Hematopoietic multipotent progenitor cell treated with erythropoietin and hydrocortisone succinate and interleukin-3 and kit ligand, for 15 days (in vitro differentiated cells): Measurements from ENCODE around the gene ALDH2.
"Not testable (repeated sequence)": the region's sequence is repeated elsewhere in the genome, so short reads cannot be mapped to it uniquely, and the experiment has no call there.

ENCODE experiments used
- DNase-seq: peaks from one replicate; pipeline ENCODE4 v3.0.0-alpha.2; 2015; ENCODE audit warnings: low spot score

The ALDH2 gene

GRCh38 chr12:111789779-111790178 is 23.0 kb downstream of the ALDH2 start:
- peak; percentile 31 for DNase-seq

- no peak for DNase-seq
Measured at GRCh38 chr12:111791507-111791906, 24.8 kb downstream of the ALDH2 start.

DNA sequence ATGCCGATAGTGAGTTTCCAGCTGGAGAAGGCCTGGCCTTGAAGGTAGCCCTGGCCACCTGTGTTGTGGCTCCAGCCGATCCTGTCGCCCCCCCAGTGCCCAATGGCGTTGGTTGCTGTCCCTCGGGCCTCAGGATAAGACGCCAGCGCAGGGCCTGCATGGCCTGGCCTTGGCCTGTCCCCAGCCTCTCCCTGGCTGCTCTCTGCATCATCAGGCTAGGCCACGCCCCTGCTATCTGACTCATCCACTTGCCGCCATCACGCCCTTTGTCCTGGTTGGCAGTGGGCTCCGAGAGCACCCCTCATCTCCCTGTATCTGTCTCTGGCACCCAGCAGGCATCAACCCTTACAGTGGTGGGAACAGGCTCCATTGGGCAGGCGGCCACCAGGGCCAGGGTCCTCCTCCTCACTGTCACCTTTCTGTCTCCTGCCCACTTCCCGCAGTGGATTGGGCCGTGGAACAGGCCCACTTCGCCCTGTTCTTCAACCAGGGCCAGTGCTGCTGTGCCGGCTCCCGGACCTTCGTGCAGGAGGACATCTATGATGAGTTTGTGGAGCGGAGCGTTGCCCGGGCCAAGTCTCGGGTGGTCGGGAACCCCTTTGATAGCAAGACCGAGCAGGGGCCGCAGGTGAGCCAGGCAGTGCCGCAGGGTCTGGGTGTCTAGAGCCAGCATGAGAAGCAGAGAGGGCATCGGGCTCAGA is 25.6 kb downstream of the ALDH2 start:
- peak; percentile 78 for DNase-seq

DNA sequence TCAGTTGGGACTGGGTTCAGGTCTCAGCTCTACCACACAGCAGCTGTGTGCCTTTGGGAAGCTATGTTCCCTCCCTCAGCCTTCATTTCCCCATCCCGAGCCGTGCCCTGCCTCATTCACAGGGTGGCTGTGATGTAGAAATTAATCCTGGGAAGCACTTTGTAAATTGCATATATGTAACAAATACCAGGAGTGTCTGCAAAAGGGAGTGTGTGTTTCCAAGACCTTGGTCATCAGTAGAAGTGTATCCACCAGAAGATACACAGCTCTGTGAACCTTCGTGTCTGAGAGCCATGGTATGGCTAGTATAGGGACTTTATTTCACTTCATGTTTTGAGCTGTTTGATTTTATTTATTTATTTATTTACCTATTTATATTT is 26.1 kb downstream of the ALDH2 start:
- DNase-seq: no peak

- no peak for DNase-seq
Measured at GRCh38 chr12:111798182-111798581, 31.4 kb downstream of the ALDH2 start.

DNA sequence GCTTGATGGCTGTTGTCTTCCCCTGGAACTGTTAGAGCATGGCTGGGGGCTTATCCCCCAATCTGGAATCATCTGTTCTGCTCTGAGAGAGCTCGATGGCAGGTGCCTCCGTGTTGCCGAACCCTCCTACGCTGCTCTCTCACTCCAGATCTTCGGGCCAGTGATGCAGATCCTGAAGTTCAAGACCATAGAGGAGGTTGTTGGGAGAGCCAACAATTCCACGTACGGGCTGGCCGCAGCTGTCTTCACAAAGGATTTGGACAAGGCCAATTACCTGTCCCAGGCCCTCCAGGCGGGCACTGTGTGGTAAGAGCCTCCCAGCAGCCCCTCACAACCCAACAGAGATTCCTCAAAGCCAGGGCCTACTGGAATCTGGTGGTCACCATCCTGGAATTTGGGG is 33.0 kb downstream of the ALDH2 start:
- DNase-seq: no peak

- no peak for DNase-seq
Measured at GRCh38 chr12:111803038-111803626, 36.4 kb downstream of the ALDH2 start.

DNA sequence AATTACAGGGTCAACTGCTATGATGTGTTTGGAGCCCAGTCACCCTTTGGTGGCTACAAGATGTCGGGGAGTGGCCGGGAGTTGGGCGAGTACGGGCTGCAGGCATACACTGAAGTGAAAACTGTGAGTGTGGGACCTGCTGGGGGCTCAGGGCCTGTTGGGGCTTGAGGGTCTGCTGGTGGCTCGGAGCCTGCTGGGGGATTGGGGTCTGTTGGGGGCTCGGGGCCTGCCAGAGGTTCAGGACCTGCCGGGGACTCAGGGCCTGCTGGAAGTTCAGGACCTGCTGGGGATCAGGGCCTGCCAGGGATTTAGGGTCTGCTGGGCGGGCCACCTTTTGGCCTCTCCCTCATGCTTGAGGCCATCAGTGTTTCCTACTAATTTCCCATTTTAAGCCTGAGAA is 37.1 kb downstream of the ALDH2 start:
- DNase-seq: no peak

- no peak for DNase-seq
Measured at GRCh38 chr12:111806304-111806703, 39.6 kb downstream of the ALDH2 start.

GRCh38 chr12:111807232-111807631 is 40.5 kb downstream of the ALDH2 start:
- DNase-seq: no peak

- DNase-seq: peak; percentile 83
Measured at GRCh38 chr12:111812881-111813741, 46.4 kb downstream of the ALDH2 start.

GRCh38 chr12:111816065-111816615 is 49.4 kb downstream of the ALDH2 start:
- no peak for DNase-seq

GRCh38 chr12:111816898-111817297 is 50.2 kb downstream of the ALDH2 start:
- not testable (repeated sequence) for DNase-seq

DNA sequence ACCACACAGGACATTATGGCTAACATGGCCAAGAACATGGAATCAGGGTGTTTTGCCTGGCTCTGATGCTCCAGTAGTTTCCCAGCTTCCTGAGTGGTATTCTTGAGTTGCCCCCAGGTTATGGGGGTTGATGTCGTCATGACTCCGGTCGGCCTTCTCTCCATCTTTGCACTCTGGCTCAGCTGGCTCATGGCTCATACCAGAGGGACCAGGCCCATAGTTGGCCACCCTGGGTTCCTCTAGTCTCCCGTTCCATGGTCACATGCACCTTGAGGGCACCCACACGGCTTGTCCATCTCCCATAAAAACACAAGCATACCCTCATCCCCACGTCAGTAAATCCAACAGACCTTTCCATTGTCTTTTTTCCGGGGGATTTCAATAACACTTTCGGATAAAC is 51.6 kb downstream of the ALDH2 start:
- DNase-seq: no peak

DNA sequence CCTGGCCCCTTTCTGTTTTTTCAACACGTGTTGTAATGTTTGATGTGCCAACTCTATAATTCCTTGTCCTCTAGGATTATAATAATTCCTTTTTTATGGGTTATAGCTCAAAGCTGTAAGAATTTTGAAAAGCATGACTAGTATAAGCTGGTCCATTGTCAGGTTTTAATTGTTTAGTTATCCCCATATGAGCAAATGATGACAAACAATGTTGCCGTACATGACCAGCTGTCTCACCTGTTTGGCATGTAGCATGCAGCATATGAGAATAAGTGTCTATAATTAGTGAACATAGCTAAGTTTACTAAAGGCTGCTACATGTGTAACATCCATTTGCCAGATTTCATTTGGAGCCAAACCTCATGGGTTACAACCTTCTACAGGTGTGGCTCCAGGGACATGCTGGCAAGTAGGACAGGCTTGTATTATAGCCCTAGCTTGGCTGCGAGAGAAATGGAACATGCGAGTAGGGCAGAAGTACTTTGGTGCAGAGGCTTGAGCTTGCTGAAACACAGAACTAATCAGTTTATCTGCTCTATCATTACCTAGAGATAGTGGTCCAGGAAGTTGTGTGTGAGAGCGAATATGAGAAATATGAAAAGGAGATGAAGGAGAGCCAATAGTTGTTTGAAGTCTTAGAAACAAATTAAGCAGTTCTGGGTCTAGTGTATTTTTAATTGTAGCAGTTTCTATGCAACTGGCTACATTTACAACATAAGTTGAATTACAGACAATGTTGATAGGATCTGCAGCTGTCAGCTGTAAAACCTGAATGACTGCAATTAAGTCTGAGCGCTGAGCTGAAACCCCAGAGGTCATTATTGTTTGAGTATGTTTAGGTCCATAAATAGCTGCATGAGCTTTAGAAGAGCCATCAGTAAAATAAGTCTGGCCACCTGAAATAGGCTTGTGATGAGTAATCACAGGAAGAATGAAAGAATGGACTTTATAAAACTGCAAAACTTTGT is 52.7 kb downstream of the ALDH2 start:
- DNase-seq: no peak

- not testable (repeated sequence) for DNase-seq
Measured at GRCh38 chr12:111820828-111821227, 54.1 kb downstream of the ALDH2 start.

GRCh38 chr12:111822886-111823285 is 56.2 kb downstream of the ALDH2 start:
- no peak for DNase-seq

DNA sequence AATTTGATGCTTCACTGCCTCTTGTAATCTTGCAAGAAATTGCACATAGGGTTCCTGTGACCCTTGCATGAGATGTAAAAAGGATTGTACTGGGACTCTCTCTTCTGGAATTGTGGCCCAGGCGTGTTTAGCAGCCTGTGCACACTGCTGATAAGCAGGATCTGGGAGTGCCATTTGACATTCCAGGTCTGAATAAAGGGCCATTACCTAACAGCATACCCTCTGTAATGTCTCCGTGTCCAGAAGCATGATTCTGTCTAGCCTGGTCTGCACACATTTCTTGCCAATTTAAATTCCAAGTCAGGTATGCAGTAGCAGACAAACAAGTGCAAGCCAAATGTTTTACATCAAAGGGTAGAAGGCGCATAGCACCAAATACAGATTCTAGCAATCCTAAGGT is 57.2 kb downstream of the ALDH2 start:
- no peak for DNase-seq

- not testable (repeated sequence) for DNase-seq
Measured at GRCh38 chr12:111824312-111824711, 57.6 kb downstream of the ALDH2 start.

- no peak for DNase-seq
Measured at GRCh38 chr12:111825509-111825908, 58.8 kb downstream of the ALDH2 start.

DNA sequence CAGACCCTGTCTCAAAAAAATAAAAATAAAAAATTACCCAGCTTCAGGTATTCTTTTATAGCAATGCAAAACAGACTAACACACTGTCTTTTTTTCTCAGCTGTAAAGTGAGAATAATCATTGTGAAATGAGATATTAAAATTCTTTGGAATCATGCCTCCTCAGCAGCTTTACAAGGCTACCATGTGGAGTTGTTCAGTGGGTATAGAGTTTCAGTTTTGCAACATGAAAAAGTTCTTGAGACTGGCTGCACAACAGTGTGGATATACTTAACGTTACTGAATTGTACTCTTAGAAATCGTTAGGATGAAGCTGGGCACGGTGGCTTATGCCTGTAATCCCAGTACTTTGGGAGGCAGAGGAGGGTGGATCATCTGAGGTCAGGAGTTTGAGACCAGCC is 59.6 kb downstream of the ALDH2 start:
- DNase-seq: no peak

DNA sequence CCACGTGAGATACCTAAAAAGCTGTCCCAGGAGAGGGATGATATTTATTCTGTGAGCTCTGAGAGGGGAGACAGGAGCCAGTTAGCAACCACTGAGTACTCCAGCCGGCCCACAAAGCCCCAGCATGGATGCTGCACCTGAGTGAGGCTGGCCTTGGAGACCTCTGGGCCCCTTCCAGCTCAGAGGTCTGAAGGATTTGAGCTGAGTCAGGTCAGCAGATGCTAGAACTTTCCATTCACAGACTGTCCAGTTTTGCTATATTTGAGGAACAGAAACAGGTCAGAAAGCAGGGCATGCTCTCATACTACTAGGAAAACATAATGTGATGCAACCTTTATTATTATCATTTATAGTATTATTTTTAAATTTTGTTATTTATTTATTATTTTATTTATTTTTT is 60.3 kb downstream of the ALDH2 start:
- no peak for DNase-seq
